K562 (cell line): Measurements from ENCODE around the gene DPH2. TPM values are rescaled to one million over a fixed set of nuclear protein-coding genes. Genes with fewer than 3 reads are reported as not detected.

ENCODE experiments used
- CBX2 ChIP-seq: fragments of 200-600 bp; sonication (generic); IDR thresholded peaks from one replicate; pipeline ENCODE4 v1.6.1; 2012; ENCODE audit warnings: mild to moderate bottlenecking, low read length, inconsistent platforms; ENCODE audit not compliant: insufficient read depth, poor library complexity, severe bottlenecking
- CC2D1A ChIP-seq: fragments of 450-650 bp; IDR thresholded peaks from 2 replicates; pipeline ENCODE4 v1.6.1; 2017; ENCODE audit warnings: mild to moderate bottlenecking
- CCAR2 ChIP-seq: fragments of 200-400 bp; formaldehyde crosslinking; IDR thresholded peaks from 2 replicates; pipeline ENCODE4 v1.6.1; 2017; ENCODE audit warnings: mild to moderate bottlenecking, low read depth, low read length
- CREM ChIP-seq: IDR thresholded peaks from 2 replicates; pipeline ENCODE4 v1.6.1; 2014; ENCODE audit warnings: antibody characterized with exemption, low read depth
- FUS ChIP-seq: fragments of 200-400 bp; formaldehyde crosslinking; optimal IDR thresholded peaks from 2 replicates; pipeline ENCODE3; 2017; ENCODE audit warnings: low read depth, low read length
- MAFK ChIP-seq: IDR thresholded peaks from 2 replicates; pipeline ENCODE4 v1.6.1; 2011; ENCODE audit warnings: low read length, improper control_type of control experiment
- MBD1 ChIP-seq: fragments of 250-450 bp; sonication (Bioruptor Pico); IDR thresholded peaks from 2 replicates; pipeline ENCODE4 v1.8.0; 2022; ENCODE audit warnings: inconsistent platforms
- PHF20 ChIP-seq: fragments of 450-650 bp; IDR thresholded peaks from 2 replicates; pipeline ENCODE4 v1.6.1; 2018; ENCODE audit not compliant: partially characterized antibody
- PYGO2 ChIP-seq: fragments of 450-650 bp; IDR thresholded peaks from 2 replicates; pipeline ENCODE4 v1.6.1; 2016; ENCODE audit warnings: mild to moderate bottlenecking, missing genetic modification characterization, moderate library complexity, missing compliant biosample characterization
- SAFB ChIP-seq: fragments of 200-400 bp; formaldehyde crosslinking; IDR thresholded peaks from 2 replicates; pipeline ENCODE4 v1.6.1; 2017; ENCODE audit warnings: low read depth, low read length, borderline replicate concordance
- ZBTB33 ChIP-seq: sonication (generic); formaldehyde crosslinking; IDR thresholded peaks from 2 replicates; pipeline ENCODE4 v1.8.1; 2023; ENCODE audit warnings: mild to moderate bottlenecking, missing genetic modification reagents
- ZFX ChIP-seq: sonication (generic); formaldehyde crosslinking; IDR thresholded peaks from 2 replicates; pipeline ENCODE4 v1.8.0; 2022; ENCODE audit warnings: mild to moderate bottlenecking, missing genetic modification reagents, moderate library complexity
- ZNF133 ChIP-seq: fragments of 250-450 bp; sonication (Bioruptor Pico); IDR thresholded peaks from 2 replicates; pipeline ENCODE4 v1.4.0; 2020; ENCODE audit warnings: mild to moderate bottlenecking
- ZNF431 ChIP-seq: sonication (generic); formaldehyde crosslinking; IDR thresholded peaks from 2 replicates; pipeline ENCODE4 v1.8.0; 2022; ENCODE audit warnings: mild to moderate bottlenecking, missing genetic modification reagents
- ZNF561 ChIP-seq: fragments of 450-650 bp; formaldehyde crosslinking; conservative IDR thresholded peaks from 2 replicates; pipeline ENCODE4 v1.4.0; 2020; ENCODE audit warnings: mild to moderate bottlenecking, moderate library complexity
- ZNF764 ChIP-seq: fragments of 250-450 bp; sonication (Bioruptor Pico); IDR thresholded peaks from 2 replicates; pipeline ENCODE4 v1.4.0; 2020; ENCODE audit warnings: low read depth, mild to moderate bottlenecking, moderate library complexity
- polyA plus RNA-seq, 8 experiments: library from polyadenylated mRNA; depleted of rRNA in 4 of 8; stranded (reverse) in 5 of 8; unstranded in 3 of 8; fragments of >200 nt; fragmentation: Nextera tagmentation in 2 of 8; fragmentation: Illumina TruSeq in 1 of 8; extraction: Ambion mirVana in 2 of 8; extraction: Trizol in 1 of 8; gene quantifications; 2 replicates each; pipeline versions ENCODE4 v1.2.1 to v1.2.3, GENCODE V29; 2011 to 2014; ENCODE audit warnings: inconsistent platforms in 1 of 8, missing spikeins in 1 of 8
- total RNA-seq, 7 experiments: library from RNA; depleted of rRNA in 6 of 7; stranded (reverse); fragments of >200 nt in 6 of 7; fragmentation: Illumina TruSeq in 2 of 7; extraction: Trizol in 2 of 7; gene quantifications; 2 replicates each; pipeline versions ENCODE4 v1.2.1 to v1.2.3, GENCODE V29; 2011 to 2021; ENCODE audit warnings: low replicate concordance in 1 of 7
- TF ChIP-seq, protein P1 (sequence below), 3 experiments: IDR thresholded peaks in 2 of 3; conservative IDR thresholded peaks in 1 of 3; 2 replicates each; pipeline ENCODE4 v1.5.1; 2011 to 2012; ENCODE audit warnings: low read length in 3 of 3, mild to moderate bottlenecking in 3 of 3, control low read depth in 2 of 3, improper control_type of control experiment in 1 of 3, inconsistent platforms in 1 of 3, low read depth in 1 of 3, mixed read lengths in 1 of 3, moderate library complexity in 1 of 3; ENCODE audit not compliant: insufficient read depth in 2 of 3
- TF ChIP-seq, protein P2 (sequence below): fragments of 450-650 bp; IDR thresholded peaks from 2 replicates; pipeline ENCODE4 v1.6.1; 2018; ENCODE audit warnings: mild to moderate bottlenecking, low read depth; ENCODE audit not compliant: partially characterized antibody

DPH2 gene
- total and polyA plus RNA-seq, 9 of the 15 experiments (the other 6 are each of a cell fraction or from before 2014, with no cell fraction given): 17.9 to 94.1 (median 68.1) TPM

- no peak for TF ChIP-seq CREM
- TF ChIP-seq FUS: no peak
- peak; percentile 26; the same call in 1 of the 2 replicates for TF ChIP-seq ZFX
- TF ChIP-seq MAFK: no peak
- TF ChIP-seq ZNF561: no peak
- TF ChIP-seq ZNF431 (CRISPR knock-in tag): no peak
- no peak for TF ChIP-seq CC2D1A
- TF ChIP-seq CBX2: no peak
- no peak for TF ChIP-seq PYGO2 (tag)
- TF ChIP-seq, protein P1, sequence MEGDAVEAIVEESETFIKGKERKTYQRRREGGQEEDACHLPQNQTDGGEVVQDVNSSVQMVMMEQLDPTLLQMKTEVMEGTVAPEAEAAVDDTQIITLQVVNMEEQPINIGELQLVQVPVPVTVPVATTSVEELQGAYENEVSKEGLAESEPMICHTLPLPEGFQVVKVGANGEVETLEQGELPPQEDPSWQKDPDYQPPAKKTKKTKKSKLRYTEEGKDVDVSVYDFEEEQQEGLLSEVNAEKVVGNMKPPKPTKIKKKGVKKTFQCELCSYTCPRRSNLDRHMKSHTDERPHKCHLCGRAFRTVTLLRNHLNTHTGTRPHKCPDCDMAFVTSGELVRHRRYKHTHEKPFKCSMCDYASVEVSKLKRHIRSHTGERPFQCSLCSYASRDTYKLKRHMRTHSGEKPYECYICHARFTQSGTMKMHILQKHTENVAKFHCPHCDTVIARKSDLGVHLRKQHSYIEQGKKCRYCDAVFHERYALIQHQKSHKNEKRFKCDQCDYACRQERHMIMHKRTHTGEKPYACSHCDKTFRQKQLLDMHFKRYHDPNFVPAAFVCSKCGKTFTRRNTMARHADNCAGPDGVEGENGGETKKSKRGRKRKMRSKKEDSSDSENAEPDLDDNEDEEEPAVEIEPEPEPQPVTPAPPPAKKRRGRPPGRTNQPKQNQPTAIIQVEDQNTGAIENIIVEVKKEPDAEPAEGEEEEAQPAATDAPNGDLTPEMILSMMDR (IDR thresholded peaks at IDR 0.05 in 2 of 3, conservative IDR thresholded peaks at IDR 0.05 in 1 of 3; ENCODE audit: insufficient read depth in 2 of 3, low read depth in 1 of 3, low read length in 3 of 3): no peak
- peak; percentile 74 for TF ChIP-seq PHF20
- TF ChIP-seq ZNF764 (CRISPR knock-in tag): no peak
- TF ChIP-seq SAFB: no peak
- no peak for TF ChIP-seq CCAR2
- TF ChIP-seq ZBTB33 (CRISPR knock-in tag): no peak
- TF ChIP-seq ZNF133 (CRISPR knock-in tag): no peak
- TF ChIP-seq, protein P2, sequence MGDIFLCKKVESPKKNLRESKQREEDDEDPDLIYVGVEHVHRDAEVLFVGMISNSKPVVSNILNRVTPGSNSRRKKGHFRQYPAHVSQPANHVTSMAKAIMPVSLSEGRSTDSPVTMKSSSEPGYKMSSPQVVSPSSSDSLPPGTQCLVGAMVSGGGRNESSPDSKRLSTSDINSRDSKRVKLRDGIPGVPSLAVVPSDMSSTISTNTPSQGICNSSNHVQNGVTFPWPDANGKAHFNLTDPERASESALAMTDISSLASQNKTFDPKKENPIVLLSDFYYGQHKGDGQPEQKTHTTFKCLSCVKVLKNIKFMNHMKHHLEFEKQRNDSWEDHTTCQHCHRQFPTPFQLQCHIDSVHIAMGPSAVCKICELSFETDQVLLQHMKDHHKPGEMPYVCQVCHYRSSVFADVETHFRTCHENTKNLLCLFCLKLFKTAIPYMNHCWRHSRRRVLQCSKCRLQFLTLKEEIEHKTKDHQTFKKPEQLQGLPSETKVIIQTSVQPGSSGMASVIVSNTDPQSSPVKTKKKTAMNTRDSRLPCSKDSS: no peak
- no peak for TF ChIP-seq MBD1 (CRISPR knock-in tag)
Measured at GRCh38 chr1:43978551-43979260, 8.9 kb downstream of the DPH2 start, which contains the start of gene B4GALT2 (continued).
